GM23248 (cell line): ENCODE measurements around the gene HECTD4.

Experiments used
- EZH2 ChIP-seq: fragments of 200-600 bp; sonication (generic); IDR thresholded peaks from 2 replicates; pipeline ENCODE4 v1.6.1; 2018; ENCODE audit warnings: antibody characterized with exemption, mild to moderate bottlenecking; ENCODE audit not compliant: insufficient read depth, poor library complexity, severe bottlenecking
- EZH2phosphoT487 ChIP-seq: fragments of 200-600 bp; sonication (generic); IDR thresholded peaks from 2 replicates; pipeline ENCODE4 v1.6.1; 2018; ENCODE audit warnings: antibody characterized with exemption, moderate library complexity, mild to moderate bottlenecking, low read depth; ENCODE audit not compliant: insufficient read depth

DNA sequence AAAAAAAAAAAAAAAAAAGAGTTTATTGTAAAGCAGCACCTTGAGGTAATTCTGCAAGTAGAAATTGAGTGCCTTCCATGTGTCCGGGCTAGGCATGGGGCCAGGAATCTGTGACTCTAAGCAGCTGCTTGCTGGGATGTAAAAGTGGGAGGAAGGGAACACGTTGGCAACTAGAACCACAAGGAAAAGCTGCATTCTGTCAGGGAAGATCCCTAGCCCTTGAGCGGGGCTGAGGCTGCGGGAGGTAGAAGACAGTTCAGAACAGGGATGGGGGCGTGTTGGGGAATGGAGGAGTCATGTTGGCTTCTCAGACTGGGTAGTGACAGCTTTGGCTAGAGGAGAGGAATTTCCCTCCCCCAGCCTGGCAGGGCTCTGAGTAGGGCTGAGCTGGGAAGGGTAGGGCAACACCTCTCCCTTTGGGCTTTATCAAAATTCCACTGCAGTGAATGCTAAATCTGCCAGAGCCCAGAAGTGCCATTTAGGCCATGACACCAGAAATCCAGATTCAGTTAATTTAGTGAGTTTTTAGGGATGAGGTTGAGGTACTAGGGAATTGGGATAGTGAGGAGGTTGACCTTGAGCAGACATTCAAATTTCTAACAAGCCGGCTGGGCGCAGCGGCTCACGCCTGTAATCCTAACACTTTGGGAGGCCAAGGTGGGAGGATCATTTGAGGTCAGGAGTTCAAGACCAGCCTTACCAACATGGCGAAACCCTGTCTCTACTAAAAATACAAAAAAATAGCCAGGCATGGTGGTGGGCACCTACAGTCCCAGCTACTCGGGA, 260.3 kb downstream of the HECTD4 start:
- TF ChIP-seq EZH2 (no peak), EZH2phosphoT487 (no peak)
